Uterus (tissue), 2 donors: Measurements from ENCODE around the gene LRP1B.

Source experiments
- POLR2A ChIP-seq, 2 donors: fragments of 450-650 bp; IDR thresholded peaks; one replicate each; pipeline ENCODE4 v1.6.1; 2016; ENCODE audit warnings: antibody characterized with exemption in 2 of 2, mild to moderate bottlenecking in 1 of 2, moderate library complexity in 1 of 2
- TF ChIP-seq, protein P1 (sequence below), 4 experiments: fragments of 200-600 bp in 2 of 4; fragments of 450-650 bp in 2 of 4; sonication (generic) in 2 of 4; IDR thresholded peaks; one replicate each; pipeline ENCODE4 v1.5.1; 2016 to 2019; ENCODE audit warnings: antibody characterized with exemption in 4 of 4, mild to moderate bottlenecking in 2 of 4, moderate library complexity in 1 of 4

DNA sequence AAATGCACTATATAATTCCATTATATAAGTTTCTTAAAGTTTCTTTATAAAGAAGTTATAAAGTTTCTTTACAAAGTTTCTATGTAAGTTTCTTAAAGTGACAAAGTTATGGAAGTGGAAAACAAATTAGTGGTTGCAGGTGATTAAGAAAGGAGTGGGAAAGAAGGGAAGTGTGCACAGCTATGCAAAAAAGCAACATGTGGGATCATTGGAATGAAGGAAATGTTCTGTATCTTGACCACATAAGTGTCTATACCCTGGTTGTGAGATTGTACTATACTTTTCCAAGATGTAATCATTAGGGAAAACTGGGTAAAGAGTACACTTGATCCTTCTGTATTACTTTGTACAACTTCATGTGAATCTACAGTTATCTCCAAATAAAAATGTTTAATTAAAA, 1541.1 kb downstream of the LRP1B start:
- TF ChIP-seq, protein P1, sequence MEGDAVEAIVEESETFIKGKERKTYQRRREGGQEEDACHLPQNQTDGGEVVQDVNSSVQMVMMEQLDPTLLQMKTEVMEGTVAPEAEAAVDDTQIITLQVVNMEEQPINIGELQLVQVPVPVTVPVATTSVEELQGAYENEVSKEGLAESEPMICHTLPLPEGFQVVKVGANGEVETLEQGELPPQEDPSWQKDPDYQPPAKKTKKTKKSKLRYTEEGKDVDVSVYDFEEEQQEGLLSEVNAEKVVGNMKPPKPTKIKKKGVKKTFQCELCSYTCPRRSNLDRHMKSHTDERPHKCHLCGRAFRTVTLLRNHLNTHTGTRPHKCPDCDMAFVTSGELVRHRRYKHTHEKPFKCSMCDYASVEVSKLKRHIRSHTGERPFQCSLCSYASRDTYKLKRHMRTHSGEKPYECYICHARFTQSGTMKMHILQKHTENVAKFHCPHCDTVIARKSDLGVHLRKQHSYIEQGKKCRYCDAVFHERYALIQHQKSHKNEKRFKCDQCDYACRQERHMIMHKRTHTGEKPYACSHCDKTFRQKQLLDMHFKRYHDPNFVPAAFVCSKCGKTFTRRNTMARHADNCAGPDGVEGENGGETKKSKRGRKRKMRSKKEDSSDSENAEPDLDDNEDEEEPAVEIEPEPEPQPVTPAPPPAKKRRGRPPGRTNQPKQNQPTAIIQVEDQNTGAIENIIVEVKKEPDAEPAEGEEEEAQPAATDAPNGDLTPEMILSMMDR (IDR thresholded peaks at IDR 0.05), result no peak
- no peak for TF ChIP-seq POLR2A (IDR thresholded peaks at IDR 0.05)
